GM18868 (cell line): Measurements from ENCODE around the gene RUBCN.
A peak's percentile ranks its signal among the peaks of the same experiment; 100 is the strongest.
"Not testable (repeated sequence)": the region's sequence is repeated elsewhere in the genome, so short reads cannot be mapped to it uniquely, and the experiment has no call there.

ENCODE experiments used
- ATAC-seq: cut with Tn5 transposase; IDR thresholded peaks from one replicate; pipeline ENCODE4 v1.9.1; 2021; ENCODE audit warnings: mild to moderate bottlenecking, moderate library complexity; ENCODE audit not compliant: unreplicated experiment

The RUBCN gene

DNA sequence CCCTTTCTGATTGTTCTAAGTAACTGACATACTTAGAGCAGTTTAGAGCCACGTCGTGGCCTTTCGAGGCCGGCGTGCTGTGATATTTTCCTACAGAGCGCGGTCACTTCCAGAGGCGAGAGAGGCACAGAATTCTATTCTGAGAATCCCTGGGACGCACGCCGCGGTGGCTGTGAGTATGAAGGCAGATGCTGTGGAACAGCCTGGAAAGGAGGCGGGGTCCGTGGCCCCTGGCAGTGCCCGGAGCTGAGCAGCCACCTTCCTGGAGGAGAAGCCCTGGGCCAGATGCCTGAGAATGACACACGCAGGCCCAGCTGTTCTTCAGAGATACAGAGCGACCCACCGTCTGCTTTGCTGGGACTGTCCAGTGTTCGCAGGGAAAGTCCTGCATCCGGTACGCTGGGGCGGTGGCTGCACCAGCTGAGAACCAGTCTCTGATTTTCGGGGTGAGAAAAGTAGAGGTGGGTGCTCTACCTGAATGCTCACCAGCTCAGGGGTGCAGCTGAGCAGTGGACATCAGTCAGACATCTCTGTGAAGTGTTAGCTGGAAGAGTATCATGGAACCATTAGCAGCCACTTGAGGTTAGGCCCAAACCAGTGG, 75.4 kb downstream of the RUBCN start:
- ATAC-seq, result not testable (repeated sequence)

DNA sequence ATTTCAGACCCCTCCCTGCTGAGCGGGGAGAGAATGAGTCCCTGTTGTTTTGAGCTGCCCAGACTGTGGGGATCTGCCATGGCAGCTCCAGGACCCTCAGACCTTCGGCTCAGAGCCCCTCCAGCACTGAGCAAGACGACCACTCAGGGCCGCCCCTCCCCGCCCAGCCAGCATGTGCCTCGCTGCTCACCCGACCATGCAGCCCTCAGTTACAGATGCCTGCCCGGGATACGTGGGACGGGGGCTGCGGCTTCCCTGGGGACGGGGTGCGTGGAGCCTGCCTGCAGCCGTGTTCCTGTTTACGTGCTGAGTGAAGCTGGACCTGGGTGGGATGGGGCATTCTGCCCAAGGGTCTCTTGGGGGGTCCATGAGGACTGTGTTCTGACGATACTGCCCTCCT, 77.0 kb downstream of the RUBCN start:
- not testable (repeated sequence) for ATAC-seq

DNA sequence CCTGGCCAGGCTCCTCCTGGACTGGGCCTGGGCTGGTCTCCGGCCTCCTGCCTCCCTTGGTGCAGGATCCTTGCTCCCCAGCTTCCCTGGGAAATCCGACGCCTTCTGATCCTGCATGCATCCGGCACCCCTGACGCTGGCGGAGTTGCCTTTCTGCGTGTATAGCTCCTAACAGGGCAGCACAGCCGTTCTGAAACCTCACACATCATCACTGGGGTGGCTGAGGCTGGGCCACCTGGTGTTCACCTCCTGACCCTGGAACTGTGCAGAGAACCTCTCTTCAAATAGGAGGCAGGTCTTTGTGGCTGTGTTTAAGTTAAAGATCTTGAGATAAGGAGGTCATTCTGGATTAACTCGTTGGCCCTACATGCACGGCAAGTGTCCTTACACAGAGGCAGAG, 77.6 kb downstream of the RUBCN start:
- not testable (repeated sequence) for ATAC-seq

DNA sequence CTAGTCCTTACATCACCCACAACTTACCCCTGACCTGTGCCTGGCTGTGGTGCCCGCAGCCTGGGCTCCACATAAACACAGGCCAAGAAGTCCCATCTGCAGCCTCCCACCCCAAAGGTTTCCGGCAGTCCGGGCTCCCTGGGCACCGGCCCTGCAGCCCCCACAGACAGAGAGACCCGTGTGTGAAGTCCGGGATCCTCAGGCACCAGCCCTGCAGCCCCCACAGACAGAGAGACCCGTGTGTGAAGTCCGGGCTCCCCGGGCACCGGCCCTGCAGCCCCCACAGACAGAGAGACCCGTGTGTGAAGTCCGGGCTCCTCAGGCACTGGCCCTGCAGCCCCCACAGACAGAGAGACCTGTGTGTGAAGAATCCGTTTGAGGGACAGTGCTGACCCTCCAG, 78.0 kb downstream of the RUBCN start:
- ATAC-seq, result not testable (repeated sequence)

GRCh38 chr3:197657541-197658292, 79.0 kb downstream of the RUBCN start:
- not testable (repeated sequence) for ATAC-seq

GRCh38 chr3:197656960-197657359, 79.7 kb downstream of the RUBCN start:
- ATAC-seq, result not testable (repeated sequence)

DNA sequence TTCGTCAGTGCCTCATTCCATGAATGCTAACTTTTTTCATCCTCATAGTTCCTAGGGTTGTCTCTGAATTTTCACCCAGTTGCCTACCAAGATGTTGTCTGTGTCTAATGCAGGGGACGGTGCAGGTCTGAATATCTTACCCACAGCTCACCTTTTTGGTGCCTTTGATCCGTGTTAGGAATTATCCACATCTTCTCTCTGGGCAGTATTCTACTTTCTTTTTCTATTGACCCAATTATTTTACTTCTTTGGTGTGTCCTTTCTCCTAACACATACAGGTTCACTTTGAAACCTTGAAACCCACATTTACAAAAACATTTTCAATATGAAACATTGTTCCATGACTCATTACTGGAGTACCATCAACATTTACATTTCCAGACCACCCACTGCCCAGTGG, 80.6 kb downstream of the RUBCN start:
- ATAC-seq, result not testable (repeated sequence)

- peak; percentile 22 for ATAC-seq
These were observed 81.7 kb downstream of the RUBCN start for GRCh38 chr3:197654998-197655330.

- peak; percentile 91 for ATAC-seq
These were observed 82.4 kb downstream of the RUBCN start for GRCh38 chr3:197654090-197654997.

GRCh38 chr3:197652860-197653259, 83.8 kb downstream of the RUBCN start:
- not testable (repeated sequence) for ATAC-seq

GRCh38 chr3:197647649-197648048, 89.1 kb downstream of the RUBCN start:
- not testable (repeated sequence) for ATAC-seq

DNA sequence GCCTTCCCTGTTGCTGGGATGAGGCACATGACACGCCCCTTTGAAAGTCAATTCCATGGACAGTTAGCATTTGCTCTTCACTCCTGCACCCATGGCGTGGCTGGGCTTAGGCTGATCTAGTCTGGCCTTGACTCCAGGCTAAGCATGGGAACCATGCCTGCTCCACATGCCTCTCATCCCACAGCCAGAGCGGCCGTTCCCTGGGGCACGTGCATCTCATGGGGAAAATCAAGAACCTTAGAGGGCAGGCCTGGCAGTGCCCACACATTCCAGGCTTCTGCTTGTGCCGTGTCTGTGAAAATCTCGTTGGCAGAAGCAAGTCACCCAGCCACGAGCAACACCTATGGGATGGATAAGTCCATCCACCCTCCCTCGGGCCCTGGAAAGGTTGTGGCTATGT, 89.5 kb downstream of the RUBCN start:
- not testable (repeated sequence) for ATAC-seq

DNA sequence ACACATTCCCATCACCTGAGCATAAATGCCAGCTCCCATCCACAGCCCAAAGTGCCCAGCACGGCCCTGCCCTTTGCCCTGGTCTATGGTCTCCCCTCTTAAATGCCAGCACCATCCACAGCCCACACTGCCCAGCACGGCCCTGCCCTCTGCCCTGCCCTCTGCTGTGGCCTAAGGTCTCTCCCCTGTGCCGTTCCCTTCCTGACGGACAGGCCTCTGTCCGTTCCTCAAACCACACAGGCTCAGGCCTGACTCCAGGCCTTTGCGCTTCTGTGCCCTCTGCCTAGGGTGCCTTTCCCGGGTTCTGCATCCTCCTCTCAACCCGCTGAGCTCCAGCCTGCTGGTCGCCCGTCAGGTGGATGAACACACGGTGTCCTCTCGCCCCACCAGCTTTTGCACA, 90.4 kb downstream of the RUBCN start:
- ATAC-seq, result not testable (repeated sequence)

- not testable (repeated sequence) for ATAC-seq
These were observed 99.1 kb downstream of the RUBCN start for GRCh38 chr3:197637556-197637955.

DNA sequence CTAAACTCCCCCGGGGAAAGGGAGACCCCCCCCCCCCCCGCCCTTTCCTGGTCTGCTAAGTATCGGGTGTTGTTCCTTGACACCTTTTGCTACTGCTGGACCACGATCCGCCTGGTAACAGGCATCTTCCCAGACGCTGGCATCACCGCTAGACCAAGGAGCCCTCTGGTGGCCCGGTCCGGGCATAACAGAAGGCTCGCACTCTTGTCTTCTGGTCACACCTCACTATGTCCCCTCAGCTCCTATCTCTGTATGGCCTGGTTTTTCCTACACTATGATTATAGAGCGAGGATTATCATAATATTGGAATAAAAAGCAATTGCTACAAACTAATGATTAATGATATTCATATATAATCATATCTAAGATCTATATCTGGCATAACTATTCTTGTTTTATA, 104.7 kb downstream of the RUBCN start:
- not testable (repeated sequence) for ATAC-seq

DNA sequence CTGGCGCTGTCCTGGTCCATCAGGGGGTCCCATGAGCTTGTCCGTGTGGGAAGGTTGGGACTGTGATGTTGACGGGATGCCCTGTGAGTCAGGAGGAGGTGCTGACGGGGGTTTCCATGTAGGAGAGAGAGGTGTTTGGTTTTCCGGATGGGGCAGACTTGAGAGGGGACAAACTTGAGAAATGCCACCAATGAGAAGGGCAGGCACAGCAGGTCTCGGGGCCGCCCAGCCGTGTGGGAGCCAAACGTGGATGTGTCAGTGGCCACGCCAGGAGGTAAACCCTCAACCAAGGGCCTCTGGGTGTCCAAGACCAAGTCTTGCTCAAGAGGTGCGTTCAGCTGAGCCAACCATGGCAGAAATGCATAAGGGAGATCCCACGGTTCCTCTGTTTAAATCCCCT, 105.9 kb downstream of the RUBCN start:
- not testable (repeated sequence) for ATAC-seq

DNA sequence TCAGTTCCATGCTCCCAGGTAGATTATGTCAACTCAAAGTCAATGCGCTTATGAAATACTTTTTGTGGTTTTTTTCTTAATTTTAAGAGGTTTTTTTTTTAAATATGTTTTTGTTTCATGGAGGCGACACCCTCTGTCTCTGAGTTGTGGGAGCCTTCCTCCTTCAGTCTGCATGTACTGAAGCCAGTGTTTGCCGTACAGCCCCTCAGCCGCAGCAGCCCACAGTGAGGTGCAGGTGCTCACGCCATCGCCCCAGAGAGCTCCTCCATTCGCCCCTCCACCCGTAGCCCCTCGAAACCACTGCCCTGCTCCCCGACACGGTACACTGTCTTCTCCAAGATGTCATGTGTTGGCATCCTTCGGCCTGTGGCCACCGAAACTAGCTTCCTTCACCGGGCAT, 107.4 kb downstream of the RUBCN start:
- not testable (repeated sequence) for ATAC-seq

- ATAC-seq, result peak; percentile 79
These were observed 108.8 kb downstream of the RUBCN start for GRCh38 chr3:197627772-197628523.

DNA sequence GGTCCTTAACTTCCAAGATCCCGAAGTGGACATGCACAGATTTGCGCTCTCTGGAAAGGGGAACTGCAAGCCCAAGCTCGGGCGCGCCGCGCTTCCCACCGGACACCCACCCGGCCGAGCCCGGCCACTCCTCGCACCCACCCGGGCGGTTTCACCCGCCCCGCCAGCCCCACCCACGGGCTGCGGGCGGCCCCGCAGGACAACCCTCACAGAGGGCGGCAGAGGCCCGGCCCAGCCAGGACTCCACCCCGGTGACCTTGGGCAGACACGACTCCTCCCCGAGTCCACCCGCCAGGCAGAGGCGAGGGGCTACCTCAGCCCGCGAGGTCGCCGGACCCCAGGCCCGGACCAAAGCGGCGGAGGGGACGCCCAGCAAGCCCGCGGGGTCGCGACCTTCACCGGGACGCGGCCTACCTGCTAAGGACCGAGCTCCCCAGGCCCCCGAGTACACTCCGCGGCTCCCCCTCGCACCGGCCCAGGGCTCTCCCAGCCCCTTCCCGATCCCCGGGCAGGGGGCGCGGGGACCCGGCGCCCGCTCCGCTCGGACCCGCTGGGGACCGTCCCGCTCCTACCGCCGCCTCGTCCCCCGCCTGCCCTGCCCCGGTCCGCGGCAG, 109.4 kb downstream of the RUBCN start:
- peak; percentile 48 for ATAC-seq

- ATAC-seq, result not testable (repeated sequence)
These were observed 110.1 kb downstream of the RUBCN start for GRCh38 chr3:197626404-197627157.
